Measurements from ENCODE around the gene FGF16.
"Not testable (repeated sequence)": the region's sequence is repeated elsewhere in the genome, so short reads cannot be mapped to it uniquely, and the experiment has no call there.

The FGF16 gene

GRCh38 chrX:77447653-77448569 is 722 bp downstream of the FGF16 start:
- DNase-seq: no peak

GRCh38 chrX:77450415-77450814 is 3.2 kb downstream of the FGF16 start:
- no peak for DNase-seq

GRCh38 chrX:77450996-77451395 is 3.8 kb downstream of the FGF16 start:
- DNase-seq: no peak

DNA sequence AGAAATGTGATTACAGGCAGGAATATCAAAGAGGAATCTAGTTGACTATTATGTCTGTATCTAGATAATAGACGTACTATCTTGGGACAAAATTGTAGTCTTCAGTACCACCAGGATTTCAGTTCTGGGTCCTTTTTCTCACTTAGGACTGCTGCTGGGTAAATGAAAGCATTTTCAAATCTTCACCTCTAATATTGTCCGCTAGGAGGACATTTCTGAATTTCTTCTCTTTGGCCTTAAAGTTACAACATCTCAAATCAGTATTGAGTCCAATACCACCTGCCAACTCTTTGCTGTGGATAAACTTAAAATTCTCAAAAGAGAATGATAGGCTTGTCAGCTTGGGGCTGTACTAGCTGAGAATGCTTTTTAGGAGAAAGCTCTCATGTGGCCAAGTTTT is 6.0 kb downstream of the FGF16 start:
- DNase-seq: no peak

GRCh38 chrX:77455437-77455836 is 8.2 kb downstream of the FGF16 start:
- DNase-seq: no peak

- DNase-seq: no peak
These were observed 36.9 kb downstream of the FGF16 start for GRCh38 chrX:77484045-77484444.

DNA sequence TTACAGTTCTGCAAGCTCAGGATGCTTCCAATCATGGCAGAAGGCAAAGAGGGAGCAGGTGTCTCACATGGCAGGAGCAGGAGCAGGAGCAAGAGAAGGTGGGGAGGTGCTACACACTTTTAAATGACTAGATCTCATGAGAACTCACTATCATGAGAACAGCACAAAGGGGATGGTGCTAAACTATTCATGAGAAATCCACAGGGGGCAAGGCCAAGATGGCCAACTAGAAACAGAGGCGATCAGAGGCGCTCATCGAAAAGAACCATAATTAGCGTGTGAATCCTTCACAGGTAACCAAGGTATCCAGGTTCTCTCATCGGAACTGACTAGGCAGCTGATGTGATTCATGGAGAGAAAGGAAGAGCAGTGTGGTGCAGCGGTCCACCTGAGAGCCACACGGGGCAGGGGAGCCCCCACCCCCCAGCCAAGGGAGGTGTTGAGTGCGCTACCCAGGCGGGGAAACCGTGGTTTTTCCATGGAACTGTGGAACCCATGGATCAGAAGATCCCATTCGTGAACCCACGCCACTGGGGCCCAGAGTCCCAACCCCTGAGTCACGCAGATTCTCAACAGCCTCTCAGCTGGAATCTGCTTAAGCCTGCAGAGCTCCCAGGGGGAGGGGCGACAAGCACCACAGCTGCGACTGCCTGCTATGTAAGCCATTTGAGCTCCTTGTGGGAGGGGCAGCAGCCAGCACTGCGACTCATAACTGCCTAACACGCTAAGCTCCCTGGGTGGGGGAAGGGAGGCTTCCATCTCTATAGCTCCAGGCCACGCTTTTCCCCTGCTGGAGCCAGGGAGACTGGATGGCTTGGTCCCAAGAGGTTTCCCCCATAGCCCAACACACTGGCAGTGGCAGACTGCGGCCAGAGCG is 46.7 kb downstream of the FGF16 start:
- DNase-seq: no peak

GRCh38 chrX:77500164-77500563 is 53.0 kb downstream of the FGF16 start:
- not testable (repeated sequence) for DNase-seq

DNA sequence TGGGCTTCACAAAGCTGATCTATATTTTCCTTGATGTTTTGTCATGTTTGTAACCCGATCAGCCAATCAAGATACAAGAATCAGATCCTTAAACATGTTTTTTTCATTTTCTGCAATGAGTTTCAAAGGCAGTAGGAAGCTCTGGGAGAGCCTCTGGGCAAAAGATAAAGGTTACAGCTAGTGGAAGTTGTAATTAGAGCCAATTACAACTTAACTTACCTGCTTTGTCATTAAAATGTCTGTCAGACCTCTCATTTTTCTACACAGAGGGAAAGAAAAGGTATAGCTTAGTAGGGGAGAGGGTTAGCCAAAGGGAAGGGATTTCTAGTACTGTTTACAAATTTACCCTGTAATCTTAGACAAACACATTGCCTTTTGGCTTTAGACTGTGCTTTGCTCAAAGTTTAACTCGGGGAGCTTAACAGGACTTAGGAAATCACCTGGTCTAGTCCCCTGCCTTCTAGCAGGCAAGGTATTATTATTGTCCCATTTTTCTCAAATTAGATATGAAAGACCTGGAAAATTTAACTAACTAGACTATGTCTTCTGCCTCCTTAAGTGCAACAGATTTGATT is 55.8 kb downstream of the FGF16 start:
- DNase-seq: no peak

DNA sequence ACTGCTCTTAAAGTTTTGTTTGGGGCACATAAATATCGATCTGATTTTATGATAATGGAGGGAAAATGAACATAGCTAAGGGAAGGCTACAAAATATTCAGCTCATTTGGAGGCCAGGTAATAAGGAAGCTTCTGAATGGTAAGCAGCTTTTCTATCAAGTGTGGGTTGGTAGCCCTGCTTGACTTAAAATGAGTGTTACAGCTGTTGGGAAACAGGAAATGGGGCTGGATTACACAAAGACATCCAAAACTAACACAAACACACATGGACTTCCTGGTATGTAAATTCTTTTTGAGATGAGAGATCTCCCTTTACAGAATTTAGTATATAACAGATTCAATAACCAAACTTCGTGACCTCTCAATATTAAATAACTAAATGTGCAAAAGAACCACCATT is 58.0 kb downstream of the FGF16 start:
- DNase-seq: no peak

Data from activated CD4-positive, alpha-beta T cell treated with anti-CD3 and anti-CD28 coated beads, Interleukin-2, amount 50 U/mL, for 16 hours (primary cell).